Neural progenitor cell (in vitro differentiated cells): ENCODE data around the gene NIPAL3.

ENCODE experiments used
- CTCF ChIP-seq: fragments of 200-600 bp; sonication (generic); IDR thresholded peaks from 2 replicates; pipeline ENCODE4 v1.5.1; 2017; ENCODE audit warnings: antibody characterized with exemption, mild to moderate bottlenecking
- EZH2 ChIP-seq: fragments of 200-600 bp; sonication (generic); IDR thresholded peaks from 2 replicates; pipeline ENCODE4 v1.6.1; 2017; ENCODE audit warnings: antibody characterized with exemption, mild to moderate bottlenecking, moderate library complexity

- no peak for TF ChIP-seq CTCF
- no peak for TF ChIP-seq EZH2
Observed at GRCh38 chr1:24441996-24442668, 26.5 kb downstream of the NIPAL3 start.
